SU-DHL-6 (cell line): Measurements from ENCODE around the gene NEK6.

ENCODE experiments used
- H2AFZ ChIP-seq: fragments of 200-600 bp; sonication (generic); 2 replicates; pipeline ENCODE4 v1.6.1; 2014; ENCODE audit warnings: low read depth, mild to moderate bottlenecking, moderate library complexity, mixed read lengths, antibody characterized with exemption, low read length; ENCODE audit not compliant: severe bottlenecking
- H3F3A ChIP-seq: fragments of 200-600 bp; shearing (Covaris generic); 2 replicates; pipeline ENCODE4 v1.6.0; 2016; ENCODE audit warnings: antibody characterized with exemption, mild to moderate bottlenecking; ENCODE audit not compliant: insufficient read depth
- H3K27ac ChIP-seq: fragments of 200-600 bp; sonication (generic); 2 replicates; pipeline ENCODE4 v1.5.1; 2016; ENCODE audit warnings: low read depth, mild to moderate bottlenecking, low read length, moderate library complexity, mixed read lengths
- H3K27me3 ChIP-seq: fragments of 200-600 bp; sonication (generic), shearing (Covaris generic); 2 replicates; pipeline ENCODE4 v1.6.0; 2014; ENCODE audit warnings: mild to moderate bottlenecking, low read length
- H3K36me3 ChIP-seq: fragments of 200-600 bp; sonication (generic); 2 replicates; pipeline ENCODE4 v1.6.1; 2014; ENCODE audit warnings: mild to moderate bottlenecking, low read length, mixed read lengths
- H3K4me2 ChIP-seq: fragments of 300-600, 200-600 bp; shearing (Covaris generic), sonication (generic); 2 replicates; pipeline ENCODE4 v1.6.0; 2014; ENCODE audit warnings: low read length, low read depth, mild to moderate bottlenecking; ENCODE audit not compliant: poor library complexity, severe bottlenecking
- H3K4me3 ChIP-seq: fragments of 200-600 bp; sonication (generic); 2 replicates; pipeline ENCODE4 v1.5.1; 2014; ENCODE audit warnings: antibody characterized with exemption, low read length, mild to moderate bottlenecking, mixed read lengths; ENCODE audit not compliant: insufficient read depth, poor library complexity, severe bottlenecking
- H3K79me2 ChIP-seq: fragments of 200-600 bp; sonication (generic); 2 replicates; pipeline ENCODE4 v1.6.1; 2014; ENCODE audit warnings: mild to moderate bottlenecking, low read length, moderate library complexity; ENCODE audit not compliant: insufficient read depth
- H3K9ac ChIP-seq: fragments of 200-600 bp; sonication (generic); 2 replicates; pipeline ENCODE4 v1.7.0; 2014; ENCODE audit warnings: mild to moderate bottlenecking, low read length
- H3K9me2 ChIP-seq: fragments of 200-600 bp; sonication (generic); replicated peaks from 2 replicates; pipeline ENCODE4 v1.6.1; 2014; ENCODE audit warnings: low read length; ENCODE audit not compliant: insufficient read depth
- H3K9me3 ChIP-seq: fragments of 200-600 bp; sonication (generic); 2 replicates; pipeline ENCODE4 v1.6.1; 2014; ENCODE audit warnings: low read length, mixed read lengths; ENCODE audit not compliant: insufficient read depth
- H4K20me1 ChIP-seq: fragments of 200-600 bp; sonication (generic); 2 replicates; pipeline ENCODE4 v1.6.1; 2014; ENCODE audit warnings: low read depth, mild to moderate bottlenecking, antibody characterized with exemption, low read length, moderate library complexity, mixed read lengths
- CTCF ChIP-seq: fragments of 200-600 bp; sonication (generic); IDR thresholded peaks from one replicate; pipeline ENCODE4 v1.5.1; 2017; ENCODE audit warnings: antibody characterized with exemption, mild to moderate bottlenecking, low read length, moderate library complexity; ENCODE audit not compliant: insufficient read depth, poor library complexity, severe bottlenecking
- EZH2phosphoT487 ChIP-seq: fragments of 200-600 bp; sonication (generic), shearing (Covaris generic); conservative IDR thresholded peaks from 2 replicates; pipeline ENCODE4 v1.6.1; 2018; ENCODE audit warnings: mild to moderate bottlenecking, antibody characterized with exemption, low read length, moderate library complexity, mixed read lengths

Gene NEK6

GRCh38 chr9:124381170-124381945 lies 123.6 kb downstream of the NEK6 start:
- Histone ChIP-seq H3K9me2 (no peaks in the 10 kb centered on the region), H2AFZ (no peak overlapping the region), H3K9ac (no peak overlapping the region), H4K20me1 (no peaks in the 10 kb centered on the region), H3K36me3 (no peaks in the 10 kb centered on the region), H3K27ac (no peak overlapping the region), H3F3A (no peaks in the 10 kb centered on the region), H3K4me3 (no peak overlapping the region), H3K27me3 (no peaks in the 10 kb centered on the region), H3K9me3 (no peaks in the 10 kb centered on the region), H3K4me2 (no peak overlapping the region), H3K79me2 (peaks cover 15% of the 10 kb centered on the region; the same call in 1 of the 2 replicates)
- TF ChIP-seq CTCF (no peak), EZH2phosphoT487 (no peak)

GRCh38 chr9:124384210-124384609 lies 126.5 kb downstream of the NEK6 start:
- H4K20me1 ChIP-seq = no peaks in the 10 kb centered on the region

GRCh38 chr9:124384846-124385245 lies 127.1 kb downstream of the NEK6 start:
- Histone ChIP-seq H3K27me3 (no peaks in the 10 kb centered on the region), H2AFZ (no peak overlapping the region), H3K4me2 (no peak overlapping the region), H3K4me3 (no peak overlapping the region), H3K36me3 (no peaks in the 10 kb centered on the region), H3F3A (peaks cover 5% of the 10 kb centered on the region; the same call in 1 of the 2 replicates), H3K79me2 (peaks cover 49% of the 10 kb centered on the region), H4K20me1 (no peaks in the 10 kb centered on the region), H3K9ac (no peak overlapping the region), H3K27ac (no peak overlapping the region), H3K9me3 (no peaks in the 10 kb centered on the region), H3K9me2 (no peaks in the 10 kb centered on the region)
- no peak for TF ChIP-seq EZH2phosphoT487
- TF ChIP-seq CTCF = no peak

More at GRCh38 chr9:124384210-124384609, 126.5 kb downstream of the NEK6 start:
- H3K4me3 ChIP-seq = no peak overlapping the region
- H3K27me3 ChIP-seq = no peaks in the 10 kb centered on the region
- no peak overlapping the region for H3K9ac ChIP-seq
- no peaks in the 10 kb centered on the region for H3K9me3 ChIP-seq
- peaks cover 5% of the 10 kb centered on the region; the same call in 1 of the 2 replicates for H3F3A ChIP-seq
- TF ChIP-seq EZH2phosphoT487 (no peak), CTCF (no peak)
- no peaks in the 10 kb centered on the region for H3K9me2 ChIP-seq
- H3K4me2 ChIP-seq = no peak overlapping the region
- H3K27ac ChIP-seq = no peak overlapping the region
- H3K79me2 ChIP-seq = peaks cover 44% of the 10 kb centered on the region
- H3K36me3 ChIP-seq = no peaks in the 10 kb centered on the region
- H2AFZ ChIP-seq = no peak overlapping the region
